ENCODE data around the gene FMNL2. TPM values are rescaled to one million over a fixed set of nuclear protein-coding genes. Genes with fewer than 3 reads are reported as not detected.

FMNL2 gene
- total RNA-seq, 1 experiment from 2014 or later, result 28.1 TPM

- TF ChIP-seq TCF7L2 (IDR thresholded peaks at IDR 0.05; ENCODE audit: borderline replicate concordance, extremely low read depth, insufficient read depth, insufficient read length) (no peak), FOSL1 (IDR thresholded peaks at IDR 0.05; ENCODE audit: low read depth) (no peak)
Measured at GRCh38 chr2:152425765-152426727, 91.1 kb downstream of the FMNL2 start (continued).

GRCh38 chr2:152426801-152427200, 91.8 kb downstream of the FMNL2 start:
- BruUV-seq (replicated peaks), result no TSS peak
- Histone ChIP-seq H3K36me3 (ENCODE audit: control insufficient read depth in 1 of 2, insufficient read depth in 2 of 2, low read length in 2 of 2) (no peaks in the 10 kb centered on the region), H3K9me3 (ENCODE audit: control insufficient read depth in 1 of 2, insufficient read depth in 1 of 2, low read depth in 1 of 2, low read length in 2 of 2) (no peaks in the 10 kb centered on the region), H3K4me1 (ENCODE audit: control insufficient read depth in 1 of 2, insufficient read depth in 2 of 2, low read length in 2 of 2) (peaks cover 4 to 6% of the 10 kb centered on the region in 2 experiments), H3K9ac (ENCODE audit: low read length) (no peak overlapping the region), H4K20me1 (ENCODE audit: insufficient read depth) (no peaks in the 10 kb centered on the region), H3K4me3 (replicated peaks in 1 of 2; ENCODE audit: low read depth in 1 of 2, low read length in 2 of 2) (no peak overlapping the region), H3K9me2 (ENCODE audit: insufficient read depth) (no peaks in the 10 kb centered on the region), H3K4me2 (ENCODE audit: low read length) (no peak overlapping the region), H3K27me3 (ENCODE audit: insufficient read depth, low read length) (no peaks in the 10 kb centered on the region), H3K27ac (ENCODE audit: low read depth, low read length) (no peak overlapping the region), H2AFZ (ENCODE audit: low read depth, low read length, poor library complexity, severe bottlenecking) (no peak overlapping the region), H3K79me2 (ENCODE audit: insufficient read depth, low read length) (peaks cover 34% of the 10 kb centered on the region)
- ChIA-PET POLR2A (no interaction called here), CTCF (no interaction called here), RAD21 (ENCODE audit: low non-redundant PET in 1 of 2, low total read pairs in 2 of 2, uncharacterized antibody in 2 of 2, unreplicated experiment in 2 of 2) (no interaction called here)
- DNase-seq (ENCODE audit: low read depth, low spot score) (no peak), ATAC-seq (no peak)
- TF ChIP-seq JUND (IDR thresholded peaks at IDR 0.05), result no peak
- intact Hi-C loops (cut with micrococcal nuclease), result no loop called here

DNA sequence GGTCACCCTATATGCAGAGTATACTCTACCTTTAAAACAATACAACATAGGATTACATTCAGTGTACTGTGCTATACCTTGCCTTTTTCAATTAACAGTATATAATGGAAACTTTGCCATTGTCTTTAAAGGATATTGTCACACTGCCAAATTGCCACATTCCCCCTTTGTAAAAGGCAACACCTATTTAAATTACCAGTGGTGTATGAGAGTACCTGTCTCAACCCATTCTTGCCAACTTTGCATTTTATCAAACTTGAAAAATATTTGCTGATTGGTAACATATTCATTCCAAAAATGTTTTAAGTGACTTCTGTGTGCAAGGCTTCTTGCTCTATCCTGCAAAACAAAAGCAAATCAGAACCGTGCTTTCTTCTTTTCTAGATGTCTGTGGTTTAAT, 92.9 kb downstream of the FMNL2 start:
- ATAC-seq, result no peak
- no peaks in the 10 kb centered on the region for H4K20me1 ChIP-seq (ENCODE audit: insufficient read depth)
- ChIA-PET RAD21 (ENCODE audit: low non-redundant PET in 1 of 2, low total read pairs in 2 of 2, uncharacterized antibody in 2 of 2, unreplicated experiment in 2 of 2) (no interaction called here), CTCF (no interaction called here), POLR2A (no interaction called here)
- no peaks in the 10 kb centered on the region for H3K9me3 ChIP-seq (ENCODE audit: control insufficient read depth in 1 of 2, insufficient read depth in 1 of 2, low read depth in 1 of 2, low read length in 2 of 2)
- no peak for DNase-seq (ENCODE audit: low read depth, low spot score)
- TF ChIP-seq SRF (IDR thresholded peaks at IDR 0.05; ENCODE audit: low read depth), result no peak
- TF ChIP-seq CBX3 (IDR thresholded peaks at IDR 0.05; ENCODE audit: low read depth), result no peak
- TF ChIP-seq EZH2 (IDR thresholded peaks at IDR 0.05), result no peak
- TF ChIP-seq, protein P1, sequence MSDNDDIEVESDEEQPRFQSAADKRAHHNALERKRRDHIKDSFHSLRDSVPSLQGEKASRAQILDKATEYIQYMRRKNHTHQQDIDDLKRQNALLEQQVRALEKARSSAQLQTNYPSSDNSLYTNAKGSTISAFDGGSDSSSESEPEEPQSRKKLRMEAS (IDR thresholded peaks at IDR 0.05), result no peak
- TF ChIP-seq RAD21 (IDR thresholded peaks at IDR 0.05; ENCODE audit: low read depth), result no peak
- no peak for TF ChIP-seq POLR2A (IDR thresholded peaks at IDR 0.05; ENCODE audit: borderline replicate concordance, extremely low read depth, insufficient read depth, insufficient read length)
- TF ChIP-seq, protein P2, sequence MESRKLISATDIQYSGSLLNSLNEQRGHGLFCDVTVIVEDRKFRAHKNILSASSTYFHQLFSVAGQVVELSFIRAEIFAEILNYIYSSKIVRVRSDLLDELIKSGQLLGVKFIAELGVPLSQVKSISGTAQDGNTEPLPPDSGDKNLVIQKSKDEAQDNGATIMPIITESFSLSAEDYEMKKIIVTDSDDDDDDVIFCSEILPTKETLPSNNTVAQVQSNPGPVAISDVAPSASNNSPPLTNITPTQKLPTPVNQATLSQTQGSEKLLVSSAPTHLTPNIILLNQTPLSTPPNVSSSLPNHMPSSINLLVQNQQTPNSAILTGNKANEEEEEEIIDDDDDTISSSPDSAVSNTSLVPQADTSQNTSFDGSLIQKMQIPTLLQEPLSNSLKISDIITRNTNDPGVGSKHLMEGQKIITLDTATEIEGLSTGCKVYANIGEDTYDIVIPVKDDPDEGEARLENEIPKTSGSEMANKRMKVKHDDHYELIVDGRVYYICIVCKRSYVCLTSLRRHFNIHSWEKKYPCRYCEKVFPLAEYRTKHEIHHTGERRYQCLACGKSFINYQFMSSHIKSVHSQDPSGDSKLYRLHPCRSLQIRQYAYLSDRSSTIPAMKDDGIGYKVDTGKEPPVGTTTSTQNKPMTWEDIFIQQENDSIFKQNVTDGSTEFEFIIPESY (IDR thresholded peaks at IDR 0.05; ENCODE audit: extremely low read depth, insufficient replicate concordance, low read length), result no peak
- no peak overlapping the region for H3K27ac ChIP-seq (ENCODE audit: low read depth, low read length)
- H3K4me3 ChIP-seq (replicated peaks in 1 of 2; ENCODE audit: low read depth in 1 of 2, low read length in 2 of 2), result no peak overlapping the region
- H3K4me1 ChIP-seq (ENCODE audit: control insufficient read depth in 1 of 2, insufficient read depth in 2 of 2, low read length in 2 of 2), result no peaks in the 10 kb centered on the region
- BruUV-seq (replicated peaks), result no TSS peak
- no peaks in the 10 kb centered on the region for H3K9me2 ChIP-seq (ENCODE audit: insufficient read depth)
- H2AFZ ChIP-seq (ENCODE audit: low read depth, low read length, poor library complexity, severe bottlenecking), result no peak overlapping the region
- H3K4me2 ChIP-seq (ENCODE audit: low read length), result no peak overlapping the region
- H3K27me3 ChIP-seq (ENCODE audit: insufficient read depth, low read length), result no peaks in the 10 kb centered on the region
- no peak overlapping the region for H3K9ac ChIP-seq (ENCODE audit: low read length)
- no peaks in the 10 kb centered on the region for H3K36me3 ChIP-seq (ENCODE audit: control insufficient read depth in 1 of 2, insufficient read depth in 2 of 2, low read length in 2 of 2)
- H3K79me2 ChIP-seq (ENCODE audit: insufficient read depth, low read length), result peaks cover 29% of the 10 kb centered on the region
- intact Hi-C loops (cut with micrococcal nuclease), result no loop called here

All from HCT116 (cell line).